Measurements from ENCODE around the gene CFAP221. TPM values are rescaled to one million over a fixed set of nuclear protein-coding genes. Genes with fewer than 3 reads are reported as not detected.

The CFAP221 gene
- total RNA-seq, 2 experiments from 2014 or later: not detected

DNA sequence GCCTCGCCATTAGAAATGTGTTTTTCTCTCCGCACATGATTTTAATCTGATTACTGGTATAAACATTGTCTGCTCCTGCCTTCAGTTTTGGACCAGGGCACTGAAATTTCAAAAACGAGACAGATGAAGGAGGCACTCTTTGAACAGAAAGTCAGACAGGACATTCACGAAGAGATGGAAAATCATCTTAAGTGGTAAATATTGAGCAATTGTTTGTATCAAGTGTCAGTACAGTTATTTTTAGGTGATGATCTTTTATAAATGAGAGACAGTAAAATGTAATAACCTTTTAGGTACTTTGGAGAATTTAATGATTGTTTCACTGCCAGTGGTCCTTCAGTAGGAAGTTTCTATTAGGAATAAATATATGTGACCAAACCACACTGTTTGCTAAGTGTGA, 60.8 kb downstream of the CFAP221 start:
- no peaks in the 10 kb centered on the region for H3K4me1 ChIP-seq (ENCODE audit: insufficient read depth, low read length, poor library complexity, severe bottlenecking)
- H3K4me2 ChIP-seq (ENCODE audit: low read length): no peak overlapping the region
- TF ChIP-seq, protein P1, sequence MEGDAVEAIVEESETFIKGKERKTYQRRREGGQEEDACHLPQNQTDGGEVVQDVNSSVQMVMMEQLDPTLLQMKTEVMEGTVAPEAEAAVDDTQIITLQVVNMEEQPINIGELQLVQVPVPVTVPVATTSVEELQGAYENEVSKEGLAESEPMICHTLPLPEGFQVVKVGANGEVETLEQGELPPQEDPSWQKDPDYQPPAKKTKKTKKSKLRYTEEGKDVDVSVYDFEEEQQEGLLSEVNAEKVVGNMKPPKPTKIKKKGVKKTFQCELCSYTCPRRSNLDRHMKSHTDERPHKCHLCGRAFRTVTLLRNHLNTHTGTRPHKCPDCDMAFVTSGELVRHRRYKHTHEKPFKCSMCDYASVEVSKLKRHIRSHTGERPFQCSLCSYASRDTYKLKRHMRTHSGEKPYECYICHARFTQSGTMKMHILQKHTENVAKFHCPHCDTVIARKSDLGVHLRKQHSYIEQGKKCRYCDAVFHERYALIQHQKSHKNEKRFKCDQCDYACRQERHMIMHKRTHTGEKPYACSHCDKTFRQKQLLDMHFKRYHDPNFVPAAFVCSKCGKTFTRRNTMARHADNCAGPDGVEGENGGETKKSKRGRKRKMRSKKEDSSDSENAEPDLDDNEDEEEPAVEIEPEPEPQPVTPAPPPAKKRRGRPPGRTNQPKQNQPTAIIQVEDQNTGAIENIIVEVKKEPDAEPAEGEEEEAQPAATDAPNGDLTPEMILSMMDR (conservative IDR thresholded peaks at IDR 0.05; ENCODE audit: low read length): no peak
- ChIA-PET POLR2A (no interaction called here), CTCF (ENCODE audit: unreplicated experiment) (no interaction called here)
- no peak for DNase-seq (ENCODE audit: low spot score)
- intact Hi-C loops (cut with micrococcal nuclease; ENCODE audit: unreplicated experiment): no loop called here
- BruUV-seq (replicated peaks): no TSS peak
- H3K4me3 ChIP-seq (ENCODE audit: low read depth, low read length, poor library complexity, severe bottlenecking): no peak overlapping the region
- H3K36me3 ChIP-seq (ENCODE audit: insufficient read depth, low read length): no peaks in the 10 kb centered on the region
- H2AFZ ChIP-seq (ENCODE audit: low read length): no peak overlapping the region
- no peaks in the 10 kb centered on the region for H3K79me2 ChIP-seq (ENCODE audit: insufficient read depth, low read depth, low read length)
- H3K9me3 ChIP-seq (ENCODE audit: low read length): no peaks in the 10 kb centered on the region
- no peak overlapping the region for H3K27ac ChIP-seq (ENCODE audit: low read depth, low read length, poor library complexity, severe bottlenecking)
- no peaks in the 10 kb centered on the region for H4K20me1 ChIP-seq (ENCODE audit: insufficient read depth, low read length)
- H3K9me2 ChIP-seq (ENCODE audit: insufficient read depth, low read length): no peaks in the 10 kb centered on the region

DNA sequence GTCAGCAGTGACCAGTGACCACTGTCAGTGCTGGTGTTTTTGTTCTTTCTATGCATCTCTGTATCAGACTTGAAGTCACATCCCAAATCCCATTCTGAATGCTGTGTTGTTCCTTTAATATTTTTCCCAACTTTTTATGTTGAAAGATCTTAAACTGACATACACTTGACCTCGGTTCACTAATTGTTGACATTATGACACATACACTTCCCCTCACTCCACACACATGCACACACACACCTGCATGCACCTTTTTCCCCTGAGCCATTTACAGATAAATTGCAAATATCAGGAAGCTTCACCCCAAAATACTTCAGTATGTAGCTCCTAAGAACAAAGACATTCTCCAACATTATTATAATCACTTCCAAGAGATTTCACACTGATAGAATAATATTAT, 62.4 kb downstream of the CFAP221 start:
- intact Hi-C loops (cut with micrococcal nuclease; ENCODE audit: unreplicated experiment): no loop called here
- Histone ChIP-seq H3K36me3 (ENCODE audit: insufficient read depth, low read length) (no peaks in the 10 kb centered on the region), H3K9me3 (ENCODE audit: low read length) (no peaks in the 10 kb centered on the region), H2AFZ (ENCODE audit: low read length) (no peak overlapping the region), H3K4me2 (ENCODE audit: low read length) (no peak overlapping the region), H3K27ac (ENCODE audit: low read depth, low read length, poor library complexity, severe bottlenecking) (no peak overlapping the region), H3K4me1 (ENCODE audit: insufficient read depth, low read length, poor library complexity, severe bottlenecking) (no peaks in the 10 kb centered on the region), H3K79me2 (ENCODE audit: insufficient read depth, low read depth, low read length) (no peaks in the 10 kb centered on the region), H3K9me2 (ENCODE audit: insufficient read depth, low read length) (no peaks in the 10 kb centered on the region), H3K4me3 (ENCODE audit: low read depth, low read length, poor library complexity, severe bottlenecking) (no peak overlapping the region), H4K20me1 (ENCODE audit: insufficient read depth, low read length) (no peaks in the 10 kb centered on the region)
- no peak for DNase-seq (ENCODE audit: low spot score)
- no peak for TF ChIP-seq EZH2phosphoT487 (IDR thresholded peaks at IDR 0.05; ENCODE audit: borderline replicate concordance, low read depth, low read length)
- TF ChIP-seq, protein P1 (conservative IDR thresholded peaks at IDR 0.05; ENCODE audit: low read length): no peak
- POLR2A ChIA-PET: no interaction called here
- BruUV-seq (replicated peaks): no TSS peak
- CTCF ChIA-PET (ENCODE audit: unreplicated experiment): no interaction called here

DNA sequence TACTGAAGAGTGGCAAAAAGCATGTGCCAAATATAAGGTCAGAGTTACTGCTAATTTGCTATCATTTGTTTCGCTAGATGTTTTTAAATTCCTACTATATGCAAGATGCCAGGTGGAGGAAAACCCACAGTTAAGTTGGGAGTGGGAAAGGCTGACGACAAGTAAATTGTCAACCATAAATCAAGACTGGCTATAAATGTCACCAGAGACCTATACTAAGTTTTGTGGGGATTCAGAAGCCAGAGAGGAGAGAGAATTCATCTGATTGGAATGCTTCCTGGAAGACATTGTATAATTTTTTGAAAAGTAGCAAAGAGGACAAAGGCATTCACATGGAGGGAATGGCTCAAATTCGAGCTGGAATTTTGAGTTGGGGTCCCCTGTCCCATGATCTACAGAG, 64.3 kb downstream of the CFAP221 start:
- BruUV-seq (replicated peaks): no TSS peak
- H3K79me2 ChIP-seq (ENCODE audit: insufficient read depth, low read depth, low read length): no peaks in the 10 kb centered on the region
- no peaks in the 10 kb centered on the region for H3K36me3 ChIP-seq (ENCODE audit: insufficient read depth, low read length)
- TF ChIP-seq, protein P1 (conservative IDR thresholded peaks at IDR 0.05; ENCODE audit: low read length): no peak
- TF ChIP-seq EZH2phosphoT487 (IDR thresholded peaks at IDR 0.05; ENCODE audit: borderline replicate concordance, low read depth, low read length): no peak
- no peaks in the 10 kb centered on the region for H4K20me1 ChIP-seq (ENCODE audit: insufficient read depth, low read length)
- H3K4me2 ChIP-seq (ENCODE audit: low read length): no peak overlapping the region
- H3K9me2 ChIP-seq (ENCODE audit: insufficient read depth, low read length): no peaks in the 10 kb centered on the region
- H3K4me3 ChIP-seq (ENCODE audit: low read depth, low read length, poor library complexity, severe bottlenecking): no peak overlapping the region
- H3K9me3 ChIP-seq (ENCODE audit: low read length): no peaks in the 10 kb centered on the region
- no peak overlapping the region for H3K27ac ChIP-seq (ENCODE audit: low read depth, low read length, poor library complexity, severe bottlenecking)
- no peaks in the 10 kb centered on the region for H3K4me1 ChIP-seq (ENCODE audit: insufficient read depth, low read length, poor library complexity, severe bottlenecking)
- no peak for DNase-seq (ENCODE audit: low spot score)
- ChIA-PET POLR2A (interaction anchor here (0.7 kb wide), 1 partner anchor 699 kb away, joined by 3 read pairs; no protein-coding TSS in a partner anchor), CTCF (ENCODE audit: unreplicated experiment) (no interaction called here)
- no peak overlapping the region for H2AFZ ChIP-seq (ENCODE audit: low read length)
- intact Hi-C loops (cut with micrococcal nuclease; ENCODE audit: unreplicated experiment): no loop called here
